Loucy (cell line): ENCODE measurements around the gene RBMS2.

ENCODE experiments used
- EZH2phosphoT487 ChIP-seq: fragments of 200-600 bp; IDR thresholded peaks from 2 replicates; pipeline ENCODE4 v1.6.1; 2018; ENCODE audit warnings: antibody characterized with exemption, mild to moderate bottlenecking, moderate library complexity, borderline replicate concordance
- TF ChIP-seq, protein P1 (sequence below): fragments of 200-600 bp; sonication (generic); conservative IDR thresholded peaks from 2 replicates; pipeline ENCODE4 v1.5.1; 2014; ENCODE audit warnings: mild to moderate bottlenecking, antibody characterized with exemption, low read length

DNA sequence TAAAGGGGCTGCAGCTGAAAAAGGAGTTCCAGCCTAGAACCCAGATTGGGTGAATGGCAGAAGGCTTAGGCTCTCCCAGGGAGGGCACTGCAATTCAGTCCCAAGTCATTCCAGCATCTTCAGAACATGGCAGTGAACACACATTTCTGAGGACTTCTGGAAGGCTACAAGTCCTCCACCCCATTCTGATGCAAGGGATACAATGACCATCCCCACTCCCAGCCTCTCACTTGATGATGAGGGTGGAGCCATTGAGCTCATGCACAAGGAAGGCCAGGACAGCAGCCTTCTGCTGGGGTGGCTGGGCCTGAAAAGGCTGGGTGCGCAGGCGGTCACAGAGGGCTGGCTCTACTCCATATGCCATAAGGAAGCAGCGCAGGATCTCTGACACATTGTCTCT lies 82.7 kb downstream of the RBMS2 start:
- TF ChIP-seq, protein P1, sequence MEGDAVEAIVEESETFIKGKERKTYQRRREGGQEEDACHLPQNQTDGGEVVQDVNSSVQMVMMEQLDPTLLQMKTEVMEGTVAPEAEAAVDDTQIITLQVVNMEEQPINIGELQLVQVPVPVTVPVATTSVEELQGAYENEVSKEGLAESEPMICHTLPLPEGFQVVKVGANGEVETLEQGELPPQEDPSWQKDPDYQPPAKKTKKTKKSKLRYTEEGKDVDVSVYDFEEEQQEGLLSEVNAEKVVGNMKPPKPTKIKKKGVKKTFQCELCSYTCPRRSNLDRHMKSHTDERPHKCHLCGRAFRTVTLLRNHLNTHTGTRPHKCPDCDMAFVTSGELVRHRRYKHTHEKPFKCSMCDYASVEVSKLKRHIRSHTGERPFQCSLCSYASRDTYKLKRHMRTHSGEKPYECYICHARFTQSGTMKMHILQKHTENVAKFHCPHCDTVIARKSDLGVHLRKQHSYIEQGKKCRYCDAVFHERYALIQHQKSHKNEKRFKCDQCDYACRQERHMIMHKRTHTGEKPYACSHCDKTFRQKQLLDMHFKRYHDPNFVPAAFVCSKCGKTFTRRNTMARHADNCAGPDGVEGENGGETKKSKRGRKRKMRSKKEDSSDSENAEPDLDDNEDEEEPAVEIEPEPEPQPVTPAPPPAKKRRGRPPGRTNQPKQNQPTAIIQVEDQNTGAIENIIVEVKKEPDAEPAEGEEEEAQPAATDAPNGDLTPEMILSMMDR, result no peak
- no peak for TF ChIP-seq EZH2phosphoT487
